RWPE2 (cell line): Measurements from ENCODE around the gene RICTOR.

Experiments
- ATAC-seq: fragments of 200-7000 bp; cut with Tn5 transposase; 3 replicates; pipeline ENCODE4 v1.9.1; 2021; ENCODE audit warnings: low read depth
- DNase-seq: peaks from one replicate; pipeline ENCODE4 v3.0.0-alpha.2; 2020; ENCODE audit warnings: low spot score
- H3K27ac ChIP-seq: fragments of 450-650 bp; 2 replicates; pipeline ENCODE4 v1.5.1; 2017; ENCODE audit warnings: mild to moderate bottlenecking; ENCODE audit not compliant: poor library complexity, severe bottlenecking
- H3K27me3 ChIP-seq: fragments of 250-450 bp; sonication (Bioruptor Pico); 2 replicates; pipeline ENCODE4 v1.5.1; 2021; ENCODE audit warnings: mild to moderate bottlenecking, moderate library complexity; ENCODE audit not compliant: insufficient read depth, poor library complexity, severe bottlenecking
- H3K36me3 ChIP-seq: fragments of 250-450 bp; sonication (Bioruptor Pico); 2 replicates; pipeline ENCODE4 v1.5.1; 2020; ENCODE audit warnings: low read depth, mild to moderate bottlenecking, moderate library complexity
- H3K4me1 ChIP-seq: fragments of 250-450 bp; sonication (Bioruptor Pico); 2 replicates; pipeline ENCODE4 v1.5.1; 2021; ENCODE audit warnings: mild to moderate bottlenecking, moderate library complexity; ENCODE audit not compliant: insufficient read depth, poor library complexity, severe bottlenecking
- H3K4me3 ChIP-seq: fragments of 250-450 bp; sonication (Bioruptor Pico); 2 replicates; pipeline ENCODE4 v1.5.1; 2021; ENCODE audit warnings: mild to moderate bottlenecking, moderate library complexity; ENCODE audit not compliant: severe bottlenecking
- H3K9me3 ChIP-seq: fragments of 250-450 bp; sonication (Bioruptor Pico); 2 replicates; pipeline ENCODE4 v1.5.1; 2021; ENCODE audit warnings: mild to moderate bottlenecking, moderate library complexity; ENCODE audit not compliant: severe bottlenecking
- TF ChIP-seq, protein P1 (sequence below): fragments of 450-650 bp; IDR thresholded peaks from one replicate; pipeline ENCODE4 v1.5.1; 2017; ENCODE audit warnings: mild to moderate bottlenecking, moderate library complexity; ENCODE audit not compliant: poor library complexity, severe bottlenecking

Gene RICTOR

GRCh38 chr5:39055768-39056398, 18.3 kb downstream of the RICTOR start:
- Histone ChIP-seq H3K9me3 (no peaks in the 10 kb centered on the region), H3K4me3 (no peak overlapping the region), H3K27ac (no peak overlapping the region), H3K27me3 (no peaks in the 10 kb centered on the region), H3K4me1 (peaks cover 5% of the 10 kb centered on the region), H3K36me3 (no peaks in the 10 kb centered on the region)
- TF ChIP-seq, protein P1, sequence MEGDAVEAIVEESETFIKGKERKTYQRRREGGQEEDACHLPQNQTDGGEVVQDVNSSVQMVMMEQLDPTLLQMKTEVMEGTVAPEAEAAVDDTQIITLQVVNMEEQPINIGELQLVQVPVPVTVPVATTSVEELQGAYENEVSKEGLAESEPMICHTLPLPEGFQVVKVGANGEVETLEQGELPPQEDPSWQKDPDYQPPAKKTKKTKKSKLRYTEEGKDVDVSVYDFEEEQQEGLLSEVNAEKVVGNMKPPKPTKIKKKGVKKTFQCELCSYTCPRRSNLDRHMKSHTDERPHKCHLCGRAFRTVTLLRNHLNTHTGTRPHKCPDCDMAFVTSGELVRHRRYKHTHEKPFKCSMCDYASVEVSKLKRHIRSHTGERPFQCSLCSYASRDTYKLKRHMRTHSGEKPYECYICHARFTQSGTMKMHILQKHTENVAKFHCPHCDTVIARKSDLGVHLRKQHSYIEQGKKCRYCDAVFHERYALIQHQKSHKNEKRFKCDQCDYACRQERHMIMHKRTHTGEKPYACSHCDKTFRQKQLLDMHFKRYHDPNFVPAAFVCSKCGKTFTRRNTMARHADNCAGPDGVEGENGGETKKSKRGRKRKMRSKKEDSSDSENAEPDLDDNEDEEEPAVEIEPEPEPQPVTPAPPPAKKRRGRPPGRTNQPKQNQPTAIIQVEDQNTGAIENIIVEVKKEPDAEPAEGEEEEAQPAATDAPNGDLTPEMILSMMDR, result no peak
- ATAC-seq, result no peak
- DNase-seq, result no peak

DNA sequence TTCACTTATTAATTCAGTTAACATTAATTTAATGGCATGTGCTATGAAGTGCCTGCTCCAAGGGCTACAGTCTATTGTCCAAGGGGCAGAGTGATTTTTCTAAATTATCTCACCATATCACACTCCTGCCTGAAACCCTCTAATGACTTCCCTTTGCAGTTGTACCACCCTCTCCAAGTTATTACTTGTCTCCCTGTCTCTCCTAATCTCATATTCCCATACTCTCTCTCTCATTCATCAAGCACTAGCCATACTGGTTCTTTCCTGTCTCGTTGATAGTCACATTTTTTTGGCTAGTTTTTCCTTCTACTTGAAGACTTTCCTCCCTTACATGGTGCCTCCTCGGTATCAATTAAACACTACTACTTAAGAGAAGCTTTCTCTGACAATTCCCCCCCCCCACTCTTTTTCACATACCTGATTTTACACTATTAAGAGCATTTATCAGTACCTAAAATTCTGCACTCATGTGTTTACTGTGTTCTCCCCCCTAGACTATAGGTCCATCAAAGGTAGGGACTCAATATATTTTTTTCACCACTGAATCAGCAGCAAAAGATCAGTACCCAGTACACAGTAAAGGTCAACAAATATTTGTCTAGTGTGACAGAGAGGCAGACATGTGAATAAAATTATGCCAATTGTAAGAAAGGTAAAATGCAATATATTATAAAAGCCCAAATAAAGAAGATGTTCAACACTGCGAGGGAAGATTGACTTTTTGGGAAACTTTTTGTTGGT, 19.0 kb downstream of the RICTOR start:
- Histone ChIP-seq H3K27ac (no peak overlapping the region), H3K4me3 (no peak overlapping the region), H3K9me3 (no peaks in the 10 kb centered on the region), H3K27me3 (no peaks in the 10 kb centered on the region), H3K4me1 (peaks cover 5% of the 10 kb centered on the region), H3K36me3 (no peaks in the 10 kb centered on the region)
- no peak for ATAC-seq
- DNase-seq, result no peak
- TF ChIP-seq, protein P1, result no peak

- no peak overlapping the region for H3K27ac ChIP-seq
- ATAC-seq (no peak), DNase-seq (no peak)
- no peaks in the 10 kb centered on the region for H3K27me3 ChIP-seq
- H3K9me3 ChIP-seq, result no peaks in the 10 kb centered on the region
- TF ChIP-seq, protein P1, result no peak
- no peaks in the 10 kb centered on the region for H3K36me3 ChIP-seq
- no peak overlapping the region for H3K4me3 ChIP-seq
- peaks cover 2% of the 10 kb centered on the region for H3K4me1 ChIP-seq
Observed at GRCh38 chr5:39053189-39053588, 21.0 kb downstream of the RICTOR start.

DNA sequence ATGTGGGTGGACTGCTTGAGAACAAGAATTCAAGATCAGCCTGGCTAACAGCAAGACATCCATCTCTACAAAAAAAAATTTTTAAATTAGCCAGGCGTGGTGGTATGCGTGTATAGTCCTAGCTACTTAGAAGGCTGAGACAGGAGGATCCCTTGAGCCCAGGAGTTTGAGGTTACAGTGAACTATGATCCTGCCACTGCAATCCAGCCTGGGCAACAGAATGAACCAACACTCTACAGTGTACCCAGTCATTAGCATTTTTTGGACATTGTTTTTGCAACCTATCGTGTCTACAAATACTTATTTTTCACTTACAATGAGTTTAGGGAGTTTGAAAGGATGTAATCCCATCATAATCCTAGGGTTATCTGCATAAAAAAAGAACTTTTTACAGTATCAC, 22.1 kb downstream of the RICTOR start:
- no peaks in the 10 kb centered on the region for H3K36me3 ChIP-seq
- TF ChIP-seq, protein P1, result no peak
- H3K9me3 ChIP-seq, result no peaks in the 10 kb centered on the region
- ATAC-seq (no peak), DNase-seq (no peak)
- no peak overlapping the region for H3K27ac ChIP-seq
- H3K4me3 ChIP-seq, result no peak overlapping the region
- H3K27me3 ChIP-seq, result no peaks in the 10 kb centered on the region
- H3K4me1 ChIP-seq, result no peaks in the 10 kb centered on the region

DNA sequence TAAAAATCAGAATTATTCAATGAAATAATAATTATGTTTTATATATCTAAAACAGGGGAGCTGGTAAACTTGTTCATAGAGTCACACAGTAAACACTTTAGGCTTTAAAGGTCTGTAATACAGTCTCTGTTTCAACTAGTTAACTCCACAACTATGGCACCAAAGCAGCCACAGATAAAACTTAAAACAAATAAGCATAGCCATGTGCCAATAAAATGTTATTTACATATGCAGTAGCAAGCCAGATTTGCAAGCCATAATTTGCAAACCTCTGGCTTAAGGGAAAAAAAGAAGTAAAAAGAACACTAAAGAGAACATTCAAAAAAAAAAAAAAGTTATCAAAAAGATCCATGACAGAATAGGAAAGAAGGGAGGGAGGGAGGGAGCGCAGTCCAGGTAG, 24.9 kb downstream of the RICTOR start:
- ATAC-seq, result no peak

More for the DNA sequence above, 24.9 kb downstream of the RICTOR start:
- no peaks in the 10 kb centered on the region for H3K4me1 ChIP-seq
- H3K36me3 ChIP-seq, result no peaks in the 10 kb centered on the region
- no peak overlapping the region for H3K27ac ChIP-seq
- no peak for DNase-seq
- no peaks in the 10 kb centered on the region for H3K9me3 ChIP-seq
- TF ChIP-seq, protein P1, result no peak
- H3K4me3 ChIP-seq, result no peak overlapping the region
- no peaks in the 10 kb centered on the region for H3K27me3 ChIP-seq
